H9 (cell line): ENCODE results near the gene TNFRSF18. TPM values are rescaled to one million over a fixed set of nuclear protein-coding genes. Genes with fewer than 3 reads are reported as not detected.

Experiments
- DNase-seq: peaks from one replicate; pipeline ENCODE4 v3.0.0-alpha.2; 2017
- H2AFZ ChIP-seq: one replicate; pipeline ENCODE4 v1.6.1; 2013; ENCODE audit warnings: mild to moderate bottlenecking, low read length, control low read depth, moderate library complexity
- H2AK5ac ChIP-seq: 2 replicates; pipeline ENCODE4 v1.6.1; 2013; ENCODE audit warnings: low read length, control low read depth, mixed read lengths; ENCODE audit not compliant: insufficient read length
- H2BK120ac ChIP-seq: one replicate; pipeline ENCODE4 v1.6.1; 2013; ENCODE audit warnings: low read depth, mild to moderate bottlenecking, low read length, control low read depth, inconsistent platforms; ENCODE audit not compliant: poor library complexity, severe bottlenecking
- H2BK12ac ChIP-seq: 2 replicates; pipeline ENCODE4 v1.6.1; 2013; ENCODE audit warnings: low read length, control low read depth, mixed read lengths, low read depth; ENCODE audit not compliant: insufficient read length
- H2BK15ac ChIP-seq: 2 replicates; pipeline ENCODE4 v1.6.1; 2013; ENCODE audit warnings: low read depth, low read length, control low read depth
- H2BK20ac ChIP-seq: one replicate; pipeline ENCODE4 v1.6.1; 2013; ENCODE audit warnings: low read depth, mild to moderate bottlenecking, low read length, control low read depth, inconsistent platforms; ENCODE audit not compliant: poor library complexity, severe bottlenecking
- H2BK5ac ChIP-seq: 2 replicates; pipeline ENCODE4 v1.6.1; 2013; ENCODE audit warnings: low read length, control low read depth, mixed read lengths; ENCODE audit not compliant: insufficient read length
- H3K14ac ChIP-seq: 2 replicates; pipeline ENCODE4 v1.6.1; 2013; ENCODE audit warnings: low read length, control low read depth; ENCODE audit not compliant: insufficient read depth
- H3K18ac ChIP-seq: 2 replicates; pipeline ENCODE4 v1.6.1; 2013; ENCODE audit warnings: low read depth, mild to moderate bottlenecking, mixed read lengths, low read length, control low read depth; ENCODE audit not compliant: insufficient read length
- H3K23ac ChIP-seq: 2 replicates; pipeline ENCODE4 v1.6.1; 2013; ENCODE audit warnings: low read length, control low read depth, mixed read lengths, low read depth; ENCODE audit not compliant: insufficient read length
- H3K23me2 ChIP-seq: 2 replicates; pipeline ENCODE4 v1.6.1; 2013; ENCODE audit warnings: low read depth, mild to moderate bottlenecking, mixed read lengths, low read length, control low read depth; ENCODE audit not compliant: insufficient read length, poor library complexity, severe bottlenecking
- H3K27ac ChIP-seq: 2 replicates; pipeline ENCODE4 v1.5.1; 2013; ENCODE audit warnings: low read length, control low read depth, mixed read lengths, low read depth; ENCODE audit not compliant: insufficient read length
- H3K27me3 ChIP-seq: 2 replicates; pipeline ENCODE4 v1.6.1; 2013; ENCODE audit warnings: low read length, control low read depth, inconsistent platforms; ENCODE audit not compliant: insufficient read depth
- H3K4ac ChIP-seq: 2 replicates; pipeline ENCODE4 v1.6.1; 2013; ENCODE audit warnings: low read depth, mild to moderate bottlenecking, control low read depth, inconsistent platforms, low read length, moderate library complexity
- H3K4me1 ChIP-seq: 2 replicates; pipeline ENCODE4 v1.6.1; 2013; ENCODE audit warnings: low read length, control low read depth, inconsistent platforms; ENCODE audit not compliant: insufficient read depth
- H3K4me2 ChIP-seq: 2 replicates; pipeline ENCODE4 v1.6.1; 2013; ENCODE audit warnings: low read length, control low read depth, mixed read lengths; ENCODE audit not compliant: insufficient read length, insufficient read depth
- H3K56ac ChIP-seq: 2 replicates; pipeline ENCODE4 v1.6.1; 2013; ENCODE audit warnings: low read depth, mild to moderate bottlenecking, mixed read lengths, low read length, control low read depth; ENCODE audit not compliant: insufficient read length
- H3K79me1 ChIP-seq: 2 replicates; pipeline ENCODE4 v1.6.1; 2013; ENCODE audit warnings: low read depth, mild to moderate bottlenecking, moderate library complexity, low read length, control low read depth, inconsistent platforms; ENCODE audit not compliant: insufficient read depth, poor library complexity, severe bottlenecking
- H3K79me2 ChIP-seq: 2 replicates; pipeline ENCODE4 v1.6.1; 2013; ENCODE audit warnings: low read length, control low read depth, inconsistent platforms; ENCODE audit not compliant: insufficient read depth
- H3K9ac ChIP-seq: 2 replicates; pipeline ENCODE4 v1.6.1; 2013; ENCODE audit warnings: low read length, control low read depth, mixed read lengths; ENCODE audit not compliant: insufficient read length; ENCODE audit errors: extremely low read depth
- H3K9me3 ChIP-seq: one replicate; pipeline ENCODE4 v1.6.1; 2013; ENCODE audit warnings: low read depth, low read length, inconsistent platforms; ENCODE audit not compliant: control insufficient read depth
- H3T11ph ChIP-seq: one replicate; pipeline ENCODE4 v1.6.1; 2013; ENCODE audit warnings: mild to moderate bottlenecking, low read length, control low read depth, inconsistent platforms
- H4K20me1 ChIP-seq: one replicate; pipeline ENCODE4 v1.6.1; 2013; ENCODE audit not compliant: control insufficient read depth, insufficient read length, insufficient read depth
- H4K5ac ChIP-seq: 2 replicates; pipeline ENCODE4 v1.6.1; 2013; ENCODE audit warnings: low read depth, mild to moderate bottlenecking, mixed read lengths, low read length, control low read depth; ENCODE audit not compliant: insufficient read length
- H4K8ac ChIP-seq: replicated peaks from 2 replicates; pipeline ENCODE4 v1.6.1; 2013; ENCODE audit warnings: low read length, control low read depth, mixed read lengths, low read depth; ENCODE audit not compliant: insufficient read length
- H4K91ac ChIP-seq: 2 replicates; pipeline ENCODE4 v1.6.1; 2013; ENCODE audit warnings: low read depth, mild to moderate bottlenecking, moderate library complexity, mixed read lengths, low read length, control low read depth; ENCODE audit not compliant: insufficient read length
- H3K27ac Mint-ChIP-seq, 3 experiments: 2 replicates in 2 of 3; 3 replicates in 1 of 3; pipeline ENCODE4 v1.8.0; 2020 to 2021; ENCODE audit warnings: mixed read lengths in 3 of 3, mild to moderate bottlenecking in 1 of 3, moderate library complexity in 1 of 3
- H3K27me3 Mint-ChIP-seq: 2 replicates; pipeline ENCODE4 v1.8.0; 2021; ENCODE audit warnings: low read depth, mild to moderate bottlenecking, moderate library complexity, mixed read lengths
- H3K36me3 Mint-ChIP-seq, 3 experiments: 2 replicates in 2 of 3; 3 replicates in 1 of 3; pipeline ENCODE4 v1.8.0; 2020 to 2021; ENCODE audit warnings: low read depth in 3 of 3, mixed read lengths in 3 of 3; ENCODE audit not compliant: insufficient read depth in 1 of 3
- H3K4me1 Mint-ChIP-seq, 2 experiments: 2 replicates each; pipeline ENCODE4 v1.8.0; 2020; ENCODE audit warnings: mixed read lengths in 2 of 2
- H3K4me3 Mint-ChIP-seq, 2 experiments: 2 replicates in 1 of 2; 3 replicates in 1 of 2; pipeline ENCODE4 v1.8.0; 2020 to 2021; ENCODE audit warnings: mild to moderate bottlenecking in 2 of 2, mixed read lengths in 2 of 2, moderate library complexity in 1 of 2
- H3K9me3 Mint-ChIP-seq, 2 experiments: 2 replicates in 1 of 2; 3 replicates in 1 of 2; pipeline ENCODE4 v1.8.0; 2020; ENCODE audit warnings: mild to moderate bottlenecking in 2 of 2, mixed read lengths in 2 of 2, moderate library complexity in 1 of 2
- WGBS: extraction: QIAGEN DNeasy Blood & Tissue Kit; methylation state at CpG from one replicate; pipeline ENCODE4 v1.1.7; 2013; ENCODE audit warnings: missing lambda C conversion rate, low lambda C conversion rate, mixed read lengths; ENCODE audit not compliant: insufficient read length; ENCODE audit errors: extremely low coverage; 5-methylcytosine and 5-hydroxymethylcytosine counted together
- total RNA-seq: library from RNA; stranded (reverse); gene quantifications from 2 replicates; pipeline ENCODE4 v1.2.1, GENCODE V29; 2021
- TF ChIP-seq, protein P1 (sequence below): fragments of 200-600 bp; sonication (generic); conservative IDR thresholded peaks from 3 replicates; pipeline ENCODE4 v1.8.0; 2021; ENCODE audit warnings: antibody characterized with exemption, mild to moderate bottlenecking

TNFRSF18 gene
- total RNA-seq, 1 experiment from 2014 or later, result 2.0 TPM

GRCh38 chr1:1212780-1213344 lies 6.5 kb upstream of the TNFRSF18 start:
- H2BK120ac ChIP-seq, result no peak overlapping the region
- H4K8ac ChIP-seq, result no peak overlapping the region
- no peak overlapping the region for H3K4me2 ChIP-seq
- H3K23me2 ChIP-seq, result no peaks in the 10 kb centered on the region
- no peak overlapping the region for H3K9ac ChIP-seq
- H2AK5ac ChIP-seq, result no peak overlapping the region
- no peak overlapping the region for H3K23ac ChIP-seq
- H2AFZ ChIP-seq, result no peak overlapping the region
- no peak overlapping the region for H2BK5ac ChIP-seq
- TF ChIP-seq, protein P1, sequence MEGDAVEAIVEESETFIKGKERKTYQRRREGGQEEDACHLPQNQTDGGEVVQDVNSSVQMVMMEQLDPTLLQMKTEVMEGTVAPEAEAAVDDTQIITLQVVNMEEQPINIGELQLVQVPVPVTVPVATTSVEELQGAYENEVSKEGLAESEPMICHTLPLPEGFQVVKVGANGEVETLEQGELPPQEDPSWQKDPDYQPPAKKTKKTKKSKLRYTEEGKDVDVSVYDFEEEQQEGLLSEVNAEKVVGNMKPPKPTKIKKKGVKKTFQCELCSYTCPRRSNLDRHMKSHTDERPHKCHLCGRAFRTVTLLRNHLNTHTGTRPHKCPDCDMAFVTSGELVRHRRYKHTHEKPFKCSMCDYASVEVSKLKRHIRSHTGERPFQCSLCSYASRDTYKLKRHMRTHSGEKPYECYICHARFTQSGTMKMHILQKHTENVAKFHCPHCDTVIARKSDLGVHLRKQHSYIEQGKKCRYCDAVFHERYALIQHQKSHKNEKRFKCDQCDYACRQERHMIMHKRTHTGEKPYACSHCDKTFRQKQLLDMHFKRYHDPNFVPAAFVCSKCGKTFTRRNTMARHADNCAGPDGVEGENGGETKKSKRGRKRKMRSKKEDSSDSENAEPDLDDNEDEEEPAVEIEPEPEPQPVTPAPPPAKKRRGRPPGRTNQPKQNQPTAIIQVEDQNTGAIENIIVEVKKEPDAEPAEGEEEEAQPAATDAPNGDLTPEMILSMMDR, result no peak
- Mint-ChIP-seq H3K9me3 (no peaks in the 10 kb centered on the region), H3K27ac (no peak overlapping the region), H3K4me3 (no peak overlapping the region), H3K27me3 (peaks cover 4% of the 10 kb centered on the region), H3K4me1 (peaks cover 2 to 3% of the 10 kb centered on the region in 2 experiments; a peak in 3 of 4 replicates), H3K36me3 (peaks cover 5 to 12% (median 11%) of the 10 kb centered on the region in 3 experiments; a peak in 6 of 7 replicates)
- no CpG with 5 or more reads among the region's 24 CpGs for WGBS
- H3K56ac ChIP-seq, result no peak overlapping the region
- H4K5ac ChIP-seq, result no peak overlapping the region
- H2BK15ac ChIP-seq, result no peak overlapping the region
- H3T11ph ChIP-seq, result no peak overlapping the region
- no peak overlapping the region for H3K27ac ChIP-seq
- no peaks in the 10 kb centered on the region for H3K79me1 ChIP-seq
- no peak overlapping the region for H3K18ac ChIP-seq
- H4K91ac ChIP-seq, result no peak overlapping the region
- H4K20me1 ChIP-seq, result no peaks in the 10 kb centered on the region
- no peak overlapping the region for H2BK20ac ChIP-seq
- H3K9me3 ChIP-seq, result no peaks in the 10 kb centered on the region
- H2BK12ac ChIP-seq, result no peak overlapping the region
- no peak overlapping the region for H3K14ac ChIP-seq
- H3K79me2 ChIP-seq, result no peaks in the 10 kb centered on the region
- no peak for DNase-seq
- H3K4ac ChIP-seq, result no peak overlapping the region
- no peaks in the 10 kb centered on the region for H3K27me3 ChIP-seq
- no peaks in the 10 kb centered on the region for H3K4me1 ChIP-seq
